ENCODE measurements around the gene CERS6.

CERS6 gene

DNA sequence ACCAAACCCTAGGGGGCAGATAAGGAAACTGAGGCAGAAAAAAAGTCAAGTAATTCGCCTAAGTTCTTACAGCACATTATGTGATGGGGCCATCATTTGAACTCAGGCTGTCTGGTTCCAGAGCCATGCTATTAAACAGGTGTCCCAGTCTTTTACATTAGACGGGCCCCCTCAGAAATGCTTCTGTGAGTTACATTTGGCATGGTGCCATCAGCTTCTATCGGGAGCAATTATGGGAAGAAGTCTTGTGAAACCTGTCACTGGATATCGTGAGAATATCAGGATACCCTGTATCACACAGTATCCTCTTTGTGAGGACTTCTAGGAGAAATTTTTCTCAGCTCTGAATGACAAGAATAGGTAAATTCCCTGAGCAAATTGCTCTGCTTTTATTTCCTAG lies 202.6 kb downstream of the CERS6 start:
- Histone ChIP-seq H3K4me1 (no peaks in the 10 kb centered on the region), H3K27ac (no peak overlapping the region), H3K79me2 (peaks cover 2% of the 10 kb centered on the region), H3K9me3 (ENCODE audit: control insufficient read depth, low read length) (no peaks in the 10 kb centered on the region), H3K4me2 (ENCODE audit: low read length) (no peak overlapping the region), H3K9ac (no peak overlapping the region), H3K36me3 (ENCODE audit: control insufficient read depth, insufficient read depth, low read length) (no peaks in the 10 kb centered on the region), H2AFZ (no peak overlapping the region), H3K4me3 (ENCODE audit: low read depth, low read length) (no peak overlapping the region), H3K27me3 (ENCODE audit: control insufficient read depth, insufficient read depth, low read length) (no peaks in the 10 kb centered on the region)
- TF ChIP-seq, protein P1, sequence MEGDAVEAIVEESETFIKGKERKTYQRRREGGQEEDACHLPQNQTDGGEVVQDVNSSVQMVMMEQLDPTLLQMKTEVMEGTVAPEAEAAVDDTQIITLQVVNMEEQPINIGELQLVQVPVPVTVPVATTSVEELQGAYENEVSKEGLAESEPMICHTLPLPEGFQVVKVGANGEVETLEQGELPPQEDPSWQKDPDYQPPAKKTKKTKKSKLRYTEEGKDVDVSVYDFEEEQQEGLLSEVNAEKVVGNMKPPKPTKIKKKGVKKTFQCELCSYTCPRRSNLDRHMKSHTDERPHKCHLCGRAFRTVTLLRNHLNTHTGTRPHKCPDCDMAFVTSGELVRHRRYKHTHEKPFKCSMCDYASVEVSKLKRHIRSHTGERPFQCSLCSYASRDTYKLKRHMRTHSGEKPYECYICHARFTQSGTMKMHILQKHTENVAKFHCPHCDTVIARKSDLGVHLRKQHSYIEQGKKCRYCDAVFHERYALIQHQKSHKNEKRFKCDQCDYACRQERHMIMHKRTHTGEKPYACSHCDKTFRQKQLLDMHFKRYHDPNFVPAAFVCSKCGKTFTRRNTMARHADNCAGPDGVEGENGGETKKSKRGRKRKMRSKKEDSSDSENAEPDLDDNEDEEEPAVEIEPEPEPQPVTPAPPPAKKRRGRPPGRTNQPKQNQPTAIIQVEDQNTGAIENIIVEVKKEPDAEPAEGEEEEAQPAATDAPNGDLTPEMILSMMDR (IDR thresholded peaks at IDR 0.05): no peak

DNA sequence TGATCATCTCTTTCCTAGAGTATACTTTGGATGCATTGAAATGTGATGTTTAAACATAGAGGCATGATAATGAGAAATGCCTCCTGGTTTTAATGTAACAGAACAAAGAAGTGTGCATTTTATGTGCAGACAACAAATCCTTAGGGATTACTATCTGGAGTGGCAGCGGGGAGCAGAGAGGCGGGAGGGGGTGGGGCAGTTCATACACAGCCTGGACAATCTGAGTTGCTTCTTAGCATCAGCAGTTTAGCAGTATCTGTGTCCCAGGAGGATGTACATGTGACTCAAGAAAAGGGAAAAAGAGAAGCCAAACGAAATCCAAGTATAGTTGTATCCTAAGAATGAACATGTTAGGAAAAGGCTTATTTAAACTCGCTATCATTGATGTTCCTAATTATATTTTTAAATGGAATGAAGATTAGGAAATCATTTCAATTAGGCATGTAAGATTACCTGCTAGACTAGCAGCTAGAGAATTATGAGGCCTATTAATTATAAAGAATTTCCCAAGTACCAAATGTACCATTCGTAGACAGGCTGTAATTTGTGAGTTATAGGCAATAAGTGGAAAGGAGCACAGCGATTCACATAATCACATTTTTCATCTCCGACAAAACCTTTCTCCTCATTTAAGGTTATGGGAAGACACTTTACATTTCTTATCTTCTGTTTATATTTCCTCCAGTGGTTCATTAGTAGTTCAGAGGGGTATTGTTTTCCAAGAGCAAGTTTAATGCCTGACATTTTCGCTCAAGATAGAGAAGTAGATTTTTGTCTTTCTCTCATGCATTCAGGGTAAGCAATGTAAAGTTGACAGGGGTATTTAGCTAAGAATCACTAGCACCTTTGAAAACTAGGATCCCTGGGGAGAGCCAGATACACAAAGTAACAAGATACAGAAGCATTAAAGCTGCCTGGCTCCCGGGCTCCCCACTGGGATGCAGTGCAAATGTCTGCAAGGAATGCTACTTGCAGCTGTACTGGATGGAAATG lies 205.1 kb downstream of the CERS6 start:
- H3K4me3 ChIP-seq (ENCODE audit: low read depth, low read length): no peak overlapping the region
- H3K9ac ChIP-seq: no peak overlapping the region
- H3K27me3 ChIP-seq (ENCODE audit: control insufficient read depth, insufficient read depth, low read length): no peaks in the 10 kb centered on the region
- TF ChIP-seq, protein P1 (IDR thresholded peaks at IDR 0.05): no peak
- no peaks in the 10 kb centered on the region for H3K4me1 ChIP-seq
- H3K27ac ChIP-seq: no peak overlapping the region
- no peaks in the 10 kb centered on the region for H3K9me3 ChIP-seq (ENCODE audit: control insufficient read depth, low read length)
- no peak overlapping the region for H2AFZ ChIP-seq
- H3K4me2 ChIP-seq (ENCODE audit: low read length): no peak overlapping the region
- no peaks in the 10 kb centered on the region for H3K36me3 ChIP-seq (ENCODE audit: control insufficient read depth, insufficient read depth, low read length)
- H3K79me2 ChIP-seq: no peaks in the 10 kb centered on the region

DNA sequence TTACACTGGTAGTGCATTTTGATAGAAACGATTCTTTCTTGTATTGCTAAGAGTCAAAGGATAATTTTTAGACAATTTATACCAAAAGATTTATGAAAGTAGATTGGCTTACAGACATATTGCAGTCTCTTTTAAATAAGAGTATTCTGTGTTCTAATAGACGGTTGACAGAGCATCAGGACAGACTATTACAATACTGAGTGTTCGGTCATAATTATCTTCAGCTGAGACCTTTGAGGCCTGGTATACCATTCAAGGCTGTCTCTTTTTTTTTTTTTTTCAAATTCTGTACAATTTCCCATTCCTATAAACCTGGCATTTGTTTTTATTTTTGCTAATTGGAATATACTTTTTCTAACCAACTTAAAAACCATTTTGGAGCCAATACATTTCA lies 205.8 kb downstream of the CERS6 start:
- H3K27ac ChIP-seq: no peak overlapping the region
- no peak overlapping the region for H3K4me2 ChIP-seq (ENCODE audit: low read length)
- no peak overlapping the region for H3K4me3 ChIP-seq (ENCODE audit: low read depth, low read length)
- TF ChIP-seq, protein P1 (IDR thresholded peaks at IDR 0.05): no peak
- no peaks in the 10 kb centered on the region for H3K36me3 ChIP-seq (ENCODE audit: control insufficient read depth, insufficient read depth, low read length)
- no peaks in the 10 kb centered on the region for H3K4me1 ChIP-seq
- H2AFZ ChIP-seq: no peak overlapping the region
- H3K79me2 ChIP-seq: no peaks in the 10 kb centered on the region
- no peaks in the 10 kb centered on the region for H3K9me3 ChIP-seq (ENCODE audit: control insufficient read depth, low read length)
- H3K27me3 ChIP-seq (ENCODE audit: control insufficient read depth, insufficient read depth, low read length): no peaks in the 10 kb centered on the region
- no peak overlapping the region for H3K9ac ChIP-seq

DNA sequence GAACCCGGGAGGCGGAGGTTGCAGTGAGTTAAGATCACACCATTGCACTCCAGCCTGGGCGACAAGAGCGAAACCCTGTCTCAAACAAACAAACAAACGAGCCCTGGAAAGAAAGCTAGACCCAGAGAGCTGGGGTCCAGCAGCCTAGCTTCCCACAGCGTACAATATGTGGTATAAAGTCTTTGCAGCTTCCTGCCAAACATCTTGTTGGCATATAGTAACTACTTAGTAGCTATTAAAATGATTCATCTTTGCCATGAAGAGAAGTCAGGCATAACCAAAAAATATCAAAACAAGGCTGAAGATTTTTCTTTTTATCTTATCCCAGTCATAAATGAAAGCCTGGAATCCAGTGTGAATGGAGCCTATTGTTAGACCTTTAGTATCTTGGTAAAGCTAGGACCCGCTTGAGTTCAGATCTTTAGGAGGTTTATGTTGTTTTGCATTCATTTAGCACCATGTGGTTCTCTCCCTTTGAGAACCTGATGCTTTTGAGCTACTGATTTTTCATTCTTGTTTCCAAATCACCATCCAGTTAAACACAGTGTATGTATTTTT lies 206.7 kb downstream of the CERS6 start:
- Histone ChIP-seq H3K36me3 (ENCODE audit: control insufficient read depth, insufficient read depth, low read length) (no peaks in the 10 kb centered on the region), H3K9ac (no peak overlapping the region), H3K9me3 (ENCODE audit: control insufficient read depth, low read length) (no peaks in the 10 kb centered on the region), H3K79me2 (no peaks in the 10 kb centered on the region), H2AFZ (no peak overlapping the region), H3K4me1 (no peaks in the 10 kb centered on the region), H3K27ac (no peak overlapping the region), H3K4me3 (ENCODE audit: low read depth, low read length) (no peak overlapping the region), H3K4me2 (ENCODE audit: low read length) (no peak overlapping the region), H3K27me3 (ENCODE audit: control insufficient read depth, insufficient read depth, low read length) (no peaks in the 10 kb centered on the region)
- TF ChIP-seq, protein P1 (IDR thresholded peaks at IDR 0.05): no peak

Data from parathyroid adenoma (tissue), 2 donors.